ENCODE results near the gene FIZ1.

GRCh38 chr19:55641426-55642152 is 42.3 kb upstream of the FIZ1 start:
- no peak for TF ChIP-seq RAD21 (IDR thresholded peaks at IDR 0.05; ENCODE audit: low read length)
- no peak for TF ChIP-seq SMC3 (IDR thresholded peaks at IDR 0.05; ENCODE audit: low read depth, low read length)
- TF ChIP-seq CTCF (conservative IDR thresholded peaks at IDR 0.05; ENCODE audit: low read depth, low read length), result no peak
- no peak for TF ChIP-seq FOS (IDR thresholded peaks at IDR 0.05; ENCODE audit: low read depth, low read length)
- TF ChIP-seq MXI1 (IDR thresholded peaks at IDR 0.05; ENCODE audit: borderline replicate concordance, low read depth, low read length), result no peak
- no peak for TF ChIP-seq POLR2A (IDR thresholded peaks at IDR 0.05; ENCODE audit: low read depth, low read length)
- TF ChIP-seq ELK1 (IDR thresholded peaks at IDR 0.05; ENCODE audit: borderline replicate concordance, low read depth, low read length), result no peak
- no peak for TF ChIP-seq MAZ (IDR thresholded peaks at IDR 0.05; ENCODE audit: borderline replicate concordance, low read depth, low read length)
- no peak for TF ChIP-seq MAFK (IDR thresholded peaks at IDR 0.05; ENCODE audit: low read depth, low read length)
- no peak for TF ChIP-seq RCOR1 (IDR thresholded peaks at IDR 0.05; ENCODE audit: insufficient replicate concordance, low read length)
- TF ChIP-seq CHD1 (IDR thresholded peaks at IDR 0.05; ENCODE audit: low read depth, low read length), result no peak
